ENCODE measurements around the gene OR5K4.

- TF ChIP-seq CTCF (IDR thresholded peaks at IDR 0.05) (no peak), POLR2A (IDR thresholded peaks at IDR 0.05) (no peak)
These were observed at the start of gene OR5K4 for GRCh38 chr3:98353554-98353953.
